K562 (cell line): ENCODE results near the gene MRPL32.

Experiments
- CBX2 ChIP-seq: fragments of 200-600 bp; sonication (generic); IDR thresholded peaks from one replicate; pipeline ENCODE4 v1.6.1; 2012; ENCODE audit warnings: mild to moderate bottlenecking, low read length, inconsistent platforms; ENCODE audit not compliant: insufficient read depth, poor library complexity, severe bottlenecking
- CTCF ChIP-seq, 3 experiments: IDR thresholded peaks in 2 of 3; conservative IDR thresholded peaks in 1 of 3; 2 replicates each; pipeline ENCODE4 v1.5.1; 2011 to 2012; ENCODE audit warnings: low read length in 3 of 3, mild to moderate bottlenecking in 3 of 3, control low read depth in 2 of 3, improper control_type of control experiment in 1 of 3, inconsistent platforms in 1 of 3, low read depth in 1 of 3, mixed read lengths in 1 of 3, moderate library complexity in 1 of 3; ENCODE audit not compliant: insufficient read depth in 2 of 3
- FOXO4 ChIP-seq: fragments of 450-650 bp; formaldehyde crosslinking; IDR thresholded peaks from 2 replicates; pipeline ENCODE4 v1.4.0; 2020; ENCODE audit warnings: mild to moderate bottlenecking, moderate library complexity
- FUS ChIP-seq: fragments of 200-400 bp; formaldehyde crosslinking; optimal IDR thresholded peaks from 2 replicates; pipeline ENCODE3; 2017; ENCODE audit warnings: low read depth, low read length
- SP1 ChIP-seq: sonication (generic); formaldehyde crosslinking; IDR thresholded peaks from 2 replicates; pipeline ENCODE4 v1.8.1; 2022; ENCODE audit warnings: mild to moderate bottlenecking, missing genetic modification reagents
- SRSF9 ChIP-seq: fragments of 200-400 bp; formaldehyde crosslinking; IDR thresholded peaks from 2 replicates; pipeline ENCODE4 v1.6.1; 2017; ENCODE audit warnings: low read depth, low read length, borderline replicate concordance

GRCh38 chr7:42900842-42901241 lies 31.3 kb upstream of the MRPL32 start:
- TF ChIP-seq FUS (no peak), SP1 (CRISPR knock-in tag) (no peak), CBX2 (no peak), FOXO4 (no peak), CTCF (IDR thresholded peaks at IDR 0.05 in 2 of 3, conservative IDR thresholded peaks at IDR 0.05 in 1 of 3; ENCODE audit: insufficient read depth in 2 of 3, low read depth in 1 of 3, low read length in 3 of 3) (no peak), SRSF9 (no peak)
